Measurements from ENCODE around the gene BACH2.

GRCh38 chr6:89910902-89911240 lies 385.8 kb downstream of the BACH2 start:
- no peak for TF ChIP-seq EZH2phosphoT487 (IDR thresholded peaks at IDR 0.05; ENCODE audit: borderline replicate concordance, low read length)
- no peak for TF ChIP-seq CTCF (IDR thresholded peaks at IDR 0.05; ENCODE audit: low read depth, low read length, poor library complexity, severe bottlenecking)
